ENCODE results near the gene TXNRD2.

TXNRD2 gene

GRCh38 chr22:19874307-19875060 is 67.1 kb downstream of the TXNRD2 start:
- peak in 3 of 5 donors; percentile 3 to 33 (median 13) for DNase-seq

- DNase-seq: no peak
Measured at GRCh38 chr22:19873960-19874306, 67.7 kb downstream of the TXNRD2 start.

GRCh38 chr22:19873138-19873959 is 68.3 kb downstream of the TXNRD2 start:
- DNase-seq: peak in 1 of 5 donors; percentile 8

GRCh38 chr22:19872779-19873137 is 68.9 kb downstream of the TXNRD2 start:
- peak in 1 of 5 donors; percentile 6 for DNase-seq

GRCh38 chr22:19871845-19872778 is 69.5 kb downstream of the TXNRD2 start:
- DNase-seq: peak in 1 of 5 donors; percentile 9

GRCh38 chr22:19871023-19871844 is 70.4 kb downstream of the TXNRD2 start:
- DNase-seq: peak in 1 of 5 donors; percentile 10

GRCh38 chr22:19870153-19871022 is 71.2 kb downstream of the TXNRD2 start:
- DNase-seq: no peak

GRCh38 chr22:19869497-19870152 is 72.0 kb downstream of the TXNRD2 start:
- DNase-seq: no peak

GRCh38 chr22:19868773-19869471 is 72.7 kb downstream of the TXNRD2 start:
- DNase-seq: peak in 1 of 5 donors; percentile 4

- no peak for DNase-seq
Measured at GRCh38 chr22:19868333-19868732, 73.3 kb downstream of the TXNRD2 start.

GRCh38 chr22:19867617-19868016 is 74.0 kb downstream of the TXNRD2 start:
- DNase-seq: no peak

GRCh38 chr22:19866665-19867009 is 75.0 kb downstream of the TXNRD2 start:
- no peak for DNase-seq

GRCh38 chr22:19865141-19865829 is 76.3 kb downstream of the TXNRD2 start:
- no peak for DNase-seq

GRCh38 chr22:19864538-19865106 is 77.0 kb downstream of the TXNRD2 start:
- no peak for DNase-seq

GRCh38 chr22:19863571-19863970 is 78.0 kb downstream of the TXNRD2 start:
- no peak for DNase-seq

- no peak for DNase-seq
Measured at GRCh38 chr22:19862619-19863246, 78.9 kb downstream of the TXNRD2 start.

GRCh38 chr22:19859861-19860510 is 81.6 kb downstream of the TXNRD2 start:
- DNase-seq: no peak

- DNase-seq: no peak
Measured at GRCh38 chr22:19857382-19857781, 84.2 kb downstream of the TXNRD2 start.
